PFSK-1 (cell line): Measurements from ENCODE around the gene LDAF1.

Experiments
- POLR2AphosphoS5 ChIP-seq: IDR thresholded peaks from 2 replicates; pipeline ENCODE4 v1.6.1; 2012; ENCODE audit warnings: low read depth, mild to moderate bottlenecking, control low read depth, low read length, moderate library complexity
- SIN3A ChIP-seq: IDR thresholded peaks from 2 replicates; pipeline ENCODE4 v1.6.1; 2012; ENCODE audit warnings: mild to moderate bottlenecking, low read length, moderate library complexity, borderline replicate concordance; ENCODE audit not compliant: insufficient read depth
- TAF1 ChIP-seq: IDR thresholded peaks from 2 replicates; pipeline ENCODE4 v1.6.1; 2012; ENCODE audit warnings: low read length, control low read depth, borderline replicate concordance; ENCODE audit not compliant: insufficient read depth
- TF ChIP-seq, protein P1 (sequence below), 2 experiments: IDR thresholded peaks; 2 replicates each; pipeline versions ENCODE4 v1.6.1 to v1.8.0; 2011 to 2012; ENCODE audit warnings: low read depth in 2 of 2, low read length in 2 of 2, control low read depth in 1 of 2, inconsistent platforms in 1 of 2, mild to moderate bottlenecking in 1 of 2, moderate library complexity in 1 of 2; ENCODE audit not compliant: insufficient read depth in 1 of 2

DNA sequence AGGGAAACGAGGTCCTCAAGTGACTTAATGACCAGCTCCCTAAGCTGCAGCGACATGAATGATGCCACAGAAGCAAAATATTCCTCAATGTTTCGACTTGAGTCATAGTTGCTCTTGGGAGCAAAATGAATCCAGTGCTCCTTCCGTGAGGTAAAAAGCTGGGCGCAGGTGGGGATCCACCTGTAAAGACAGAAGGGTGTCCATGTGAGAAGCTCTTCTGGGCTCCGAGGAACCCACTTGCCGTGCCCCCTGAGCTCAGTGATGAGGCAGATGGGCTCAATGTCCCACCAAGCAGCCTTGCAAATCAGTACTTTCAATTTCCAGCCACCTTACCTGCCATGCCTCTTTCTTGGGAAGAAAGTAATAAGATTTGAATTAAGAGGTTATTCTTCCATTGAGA lies 33.3 kb upstream of the LDAF1 start:
- TF ChIP-seq POLR2AphosphoS5, result no peak
- TF ChIP-seq TAF1, result no peak
- TF ChIP-seq SIN3A, result no peak
- TF ChIP-seq, protein P1, sequence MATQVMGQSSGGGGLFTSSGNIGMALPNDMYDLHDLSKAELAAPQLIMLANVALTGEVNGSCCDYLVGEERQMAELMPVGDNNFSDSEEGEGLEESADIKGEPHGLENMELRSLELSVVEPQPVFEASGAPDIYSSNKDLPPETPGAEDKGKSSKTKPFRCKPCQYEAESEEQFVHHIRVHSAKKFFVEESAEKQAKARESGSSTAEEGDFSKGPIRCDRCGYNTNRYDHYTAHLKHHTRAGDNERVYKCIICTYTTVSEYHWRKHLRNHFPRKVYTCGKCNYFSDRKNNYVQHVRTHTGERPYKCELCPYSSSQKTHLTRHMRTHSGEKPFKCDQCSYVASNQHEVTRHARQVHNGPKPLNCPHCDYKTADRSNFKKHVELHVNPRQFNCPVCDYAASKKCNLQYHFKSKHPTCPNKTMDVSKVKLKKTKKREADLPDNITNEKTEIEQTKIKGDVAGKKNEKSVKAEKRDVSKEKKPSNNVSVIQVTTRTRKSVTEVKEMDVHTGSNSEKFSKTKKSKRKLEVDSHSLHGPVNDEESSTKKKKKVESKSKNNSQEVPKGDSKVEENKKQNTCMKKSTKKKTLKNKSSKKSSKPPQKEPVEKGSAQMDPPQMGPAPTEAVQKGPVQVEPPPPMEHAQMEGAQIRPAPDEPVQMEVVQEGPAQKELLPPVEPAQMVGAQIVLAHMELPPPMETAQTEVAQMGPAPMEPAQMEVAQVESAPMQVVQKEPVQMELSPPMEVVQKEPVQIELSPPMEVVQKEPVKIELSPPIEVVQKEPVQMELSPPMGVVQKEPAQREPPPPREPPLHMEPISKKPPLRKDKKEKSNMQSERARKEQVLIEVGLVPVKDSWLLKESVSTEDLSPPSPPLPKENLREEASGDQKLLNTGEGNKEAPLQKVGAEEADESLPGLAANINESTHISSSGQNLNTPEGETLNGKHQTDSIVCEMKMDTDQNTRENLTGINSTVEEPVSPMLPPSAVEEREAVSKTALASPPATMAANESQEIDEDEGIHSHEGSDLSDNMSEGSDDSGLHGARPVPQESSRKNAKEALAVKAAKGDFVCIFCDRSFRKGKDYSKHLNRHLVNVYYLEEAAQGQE (IDR thresholded peaks at IDR 0.05; ENCODE audit: insufficient read depth in 1 of 2, low read depth in 2 of 2, low read length in 2 of 2), result no peak
